ENCODE measurements around the gene TRAP1.

DNA sequence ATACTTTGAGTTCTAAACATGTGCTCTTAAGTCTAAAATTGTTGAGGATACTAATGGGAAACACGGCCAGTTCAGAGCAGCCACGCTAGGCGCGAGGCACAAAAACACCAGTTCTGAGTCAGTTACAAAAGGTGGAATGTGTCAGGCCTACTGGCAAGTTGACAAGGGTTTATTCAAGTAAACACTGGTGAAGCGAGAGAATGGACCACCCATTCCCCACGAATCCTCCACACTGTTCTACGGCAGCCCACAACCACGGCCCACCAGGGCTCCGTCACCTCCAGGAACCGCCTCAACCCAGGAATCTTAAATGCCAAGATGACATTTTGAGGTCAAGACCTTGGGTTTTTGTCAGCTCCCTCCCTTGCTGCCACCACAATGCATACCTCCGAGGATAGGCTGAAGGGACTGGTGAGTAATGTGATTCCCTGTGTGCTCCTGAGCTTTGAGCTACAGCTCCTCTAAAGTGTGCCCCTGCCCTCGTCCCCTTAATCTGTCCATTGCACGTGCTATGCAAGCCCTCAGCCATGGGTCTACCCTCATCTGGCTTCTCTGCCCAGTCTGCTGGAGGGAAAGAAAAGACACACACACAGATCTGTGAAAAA, 28.5 kb upstream of the TRAP1 start:
- TF ChIP-seq, protein P1, sequence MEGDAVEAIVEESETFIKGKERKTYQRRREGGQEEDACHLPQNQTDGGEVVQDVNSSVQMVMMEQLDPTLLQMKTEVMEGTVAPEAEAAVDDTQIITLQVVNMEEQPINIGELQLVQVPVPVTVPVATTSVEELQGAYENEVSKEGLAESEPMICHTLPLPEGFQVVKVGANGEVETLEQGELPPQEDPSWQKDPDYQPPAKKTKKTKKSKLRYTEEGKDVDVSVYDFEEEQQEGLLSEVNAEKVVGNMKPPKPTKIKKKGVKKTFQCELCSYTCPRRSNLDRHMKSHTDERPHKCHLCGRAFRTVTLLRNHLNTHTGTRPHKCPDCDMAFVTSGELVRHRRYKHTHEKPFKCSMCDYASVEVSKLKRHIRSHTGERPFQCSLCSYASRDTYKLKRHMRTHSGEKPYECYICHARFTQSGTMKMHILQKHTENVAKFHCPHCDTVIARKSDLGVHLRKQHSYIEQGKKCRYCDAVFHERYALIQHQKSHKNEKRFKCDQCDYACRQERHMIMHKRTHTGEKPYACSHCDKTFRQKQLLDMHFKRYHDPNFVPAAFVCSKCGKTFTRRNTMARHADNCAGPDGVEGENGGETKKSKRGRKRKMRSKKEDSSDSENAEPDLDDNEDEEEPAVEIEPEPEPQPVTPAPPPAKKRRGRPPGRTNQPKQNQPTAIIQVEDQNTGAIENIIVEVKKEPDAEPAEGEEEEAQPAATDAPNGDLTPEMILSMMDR (IDR thresholded peaks at IDR 0.05) = no peak
- TF ChIP-seq EP300 (IDR thresholded peaks at IDR 0.05) = no peak
- TF ChIP-seq POLR2AphosphoS5 (IDR thresholded peaks at IDR 0.05) = peak; percentile 34

Measured in gastroesophageal sphincter (tissue), 3 donors.